GM13976 (cell line): ENCODE data around the gene SGPP2.

ENCODE experiments used
- DNase-seq: peaks from one replicate; pipeline ENCODE4 v3.0.0; 2012; ENCODE audit warnings: low spot score
- in situ Hi-C: fragments of 300-500 bp; cut with MboI; formaldehyde crosslinking; loops from one replicate; pipeline ENCODE4 v1.12.0; 2022; ENCODE audit warnings: low sequenced_read_pairs, mixed read lengths, inconsistent platforms; ENCODE audit not compliant: unreplicated experiment
- TF ChIP-seq, protein P1 (sequence below): IDR thresholded peaks from 2 replicates; pipeline ENCODE4 v1.5.1; 2012; ENCODE audit warnings: borderline replicate concordance, mild to moderate bottlenecking; ENCODE audit not compliant: insufficient read depth; ENCODE audit errors: extremely low read depth, missing control alignments, control extremely low read depth

SGPP2 gene

DNA sequence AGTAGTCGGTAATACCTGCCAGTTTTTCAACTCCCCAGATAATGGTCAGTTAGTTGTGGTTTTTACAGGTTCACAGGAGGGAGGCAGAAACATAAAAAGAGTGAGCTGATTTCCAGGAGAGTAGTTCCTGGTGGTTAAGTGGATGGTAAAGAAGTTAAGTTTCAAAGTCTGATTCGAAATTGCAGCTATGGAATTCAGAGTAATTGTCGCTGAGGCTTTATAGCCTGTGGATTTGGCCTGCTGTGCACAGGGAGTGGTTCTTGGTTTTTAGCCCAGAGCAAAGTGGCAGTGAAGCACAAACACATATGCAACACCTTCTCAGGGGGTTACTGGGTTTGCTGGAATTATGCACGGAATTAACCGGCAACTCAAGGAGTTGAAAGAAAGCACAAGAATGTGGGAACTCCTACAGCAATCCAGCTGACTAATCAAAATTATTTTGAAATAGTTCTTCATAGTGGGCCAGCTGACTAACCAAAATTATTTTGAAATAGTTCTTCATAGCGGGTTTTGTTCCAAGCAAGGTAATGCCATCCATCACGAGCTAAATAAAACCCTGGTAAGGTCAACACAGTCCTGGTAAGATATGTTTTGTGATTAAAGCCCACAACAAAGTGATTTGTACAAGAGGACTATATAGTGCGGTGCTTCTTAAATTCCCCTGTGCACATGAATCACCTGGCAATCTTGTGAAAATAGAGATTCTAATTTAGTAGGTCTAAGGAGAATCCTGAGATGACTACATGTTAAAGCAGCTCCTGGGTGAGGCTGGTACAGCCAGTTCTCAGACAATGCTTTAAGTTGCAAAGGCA, 94.4 kb downstream of the SGPP2 start:
- in situ Hi-C loops: no loop called here
- DNase-seq: no peak
- TF ChIP-seq, protein P1, sequence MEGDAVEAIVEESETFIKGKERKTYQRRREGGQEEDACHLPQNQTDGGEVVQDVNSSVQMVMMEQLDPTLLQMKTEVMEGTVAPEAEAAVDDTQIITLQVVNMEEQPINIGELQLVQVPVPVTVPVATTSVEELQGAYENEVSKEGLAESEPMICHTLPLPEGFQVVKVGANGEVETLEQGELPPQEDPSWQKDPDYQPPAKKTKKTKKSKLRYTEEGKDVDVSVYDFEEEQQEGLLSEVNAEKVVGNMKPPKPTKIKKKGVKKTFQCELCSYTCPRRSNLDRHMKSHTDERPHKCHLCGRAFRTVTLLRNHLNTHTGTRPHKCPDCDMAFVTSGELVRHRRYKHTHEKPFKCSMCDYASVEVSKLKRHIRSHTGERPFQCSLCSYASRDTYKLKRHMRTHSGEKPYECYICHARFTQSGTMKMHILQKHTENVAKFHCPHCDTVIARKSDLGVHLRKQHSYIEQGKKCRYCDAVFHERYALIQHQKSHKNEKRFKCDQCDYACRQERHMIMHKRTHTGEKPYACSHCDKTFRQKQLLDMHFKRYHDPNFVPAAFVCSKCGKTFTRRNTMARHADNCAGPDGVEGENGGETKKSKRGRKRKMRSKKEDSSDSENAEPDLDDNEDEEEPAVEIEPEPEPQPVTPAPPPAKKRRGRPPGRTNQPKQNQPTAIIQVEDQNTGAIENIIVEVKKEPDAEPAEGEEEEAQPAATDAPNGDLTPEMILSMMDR: no peak

DNA sequence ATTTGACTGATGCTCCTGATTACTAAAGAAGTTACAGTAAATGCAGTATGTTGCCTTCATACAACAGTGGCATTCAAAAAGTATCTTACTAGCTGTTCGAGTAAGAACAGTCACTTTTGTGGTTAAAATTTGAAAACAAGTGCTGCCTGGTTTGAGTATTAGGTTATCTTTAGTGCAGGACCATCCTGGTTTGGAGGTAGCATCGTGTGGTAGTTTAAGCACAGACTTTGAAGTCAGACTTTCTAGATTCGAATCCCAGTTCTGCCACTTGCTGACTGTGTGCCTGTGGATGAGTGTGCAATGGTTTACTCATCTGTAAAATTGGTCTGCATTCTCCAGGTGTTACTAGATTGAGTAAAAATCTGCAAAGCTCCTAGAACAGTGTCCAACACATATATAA, 96.8 kb downstream of the SGPP2 start:
- no peak for DNase-seq
- in situ Hi-C loops: no loop called here
- TF ChIP-seq, protein P1: no peak

DNA sequence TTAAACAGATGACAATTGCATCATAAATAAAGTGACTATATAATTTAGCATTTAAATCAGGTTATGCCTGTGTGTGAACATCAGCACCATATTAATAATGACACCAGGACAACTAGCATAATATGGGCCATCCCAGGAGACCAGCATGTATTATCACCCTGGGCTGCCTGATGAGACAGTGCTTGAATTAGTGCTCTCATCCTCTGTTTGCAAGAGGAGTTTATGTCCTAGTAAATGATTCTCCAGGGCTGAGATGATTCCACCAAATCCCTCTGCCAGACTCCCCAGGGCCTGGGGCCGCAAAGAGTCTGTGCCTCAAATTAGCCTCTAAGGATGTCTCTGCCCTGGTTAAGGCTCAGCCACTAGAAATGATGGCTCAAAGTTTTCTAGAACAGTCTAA, 97.7 kb downstream of the SGPP2 start:
- DNase-seq: no peak

DNA sequence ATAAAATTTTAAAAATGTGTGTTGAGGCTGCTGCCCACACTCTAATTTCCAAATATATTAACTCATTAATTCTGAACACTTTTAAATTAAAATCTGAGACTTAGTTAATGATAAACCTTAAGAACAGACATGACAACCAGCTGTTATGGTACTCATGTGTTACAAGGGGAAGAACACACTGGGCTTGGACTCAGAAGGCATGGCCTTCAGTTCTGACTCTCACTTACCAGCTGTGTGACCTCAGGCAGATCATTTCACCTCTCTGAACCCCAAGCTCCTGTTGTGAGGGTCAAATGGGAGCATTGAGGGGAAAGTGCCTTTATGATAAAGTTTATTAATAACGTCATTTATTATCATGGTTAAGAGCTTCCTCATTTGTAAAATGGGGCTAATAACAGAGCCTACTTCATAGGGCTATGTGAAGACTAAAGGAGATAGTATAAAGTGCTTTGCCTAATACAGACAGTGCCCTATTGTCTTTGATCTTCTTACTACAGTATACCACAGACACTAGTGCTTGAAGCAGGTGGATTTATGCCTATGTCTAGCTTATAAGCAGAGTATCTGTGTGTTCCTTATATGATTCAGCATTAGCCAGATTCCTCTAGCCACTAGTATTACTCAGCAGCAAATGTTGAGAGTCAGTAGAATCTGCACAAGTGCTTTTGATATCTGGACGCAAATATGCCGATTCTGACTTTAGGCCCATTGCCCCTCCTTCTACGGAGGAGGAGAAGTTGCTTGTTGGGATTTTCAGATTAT, 99.6 kb downstream of the SGPP2 start:
- in situ Hi-C loops: no loop called here
- TF ChIP-seq, protein P1: no peak
- no peak for DNase-seq

More for the DNA sequence above, 97.7 kb downstream of the SGPP2 start:
- in situ Hi-C loops: no loop called here
- TF ChIP-seq, protein P1: no peak

DNA sequence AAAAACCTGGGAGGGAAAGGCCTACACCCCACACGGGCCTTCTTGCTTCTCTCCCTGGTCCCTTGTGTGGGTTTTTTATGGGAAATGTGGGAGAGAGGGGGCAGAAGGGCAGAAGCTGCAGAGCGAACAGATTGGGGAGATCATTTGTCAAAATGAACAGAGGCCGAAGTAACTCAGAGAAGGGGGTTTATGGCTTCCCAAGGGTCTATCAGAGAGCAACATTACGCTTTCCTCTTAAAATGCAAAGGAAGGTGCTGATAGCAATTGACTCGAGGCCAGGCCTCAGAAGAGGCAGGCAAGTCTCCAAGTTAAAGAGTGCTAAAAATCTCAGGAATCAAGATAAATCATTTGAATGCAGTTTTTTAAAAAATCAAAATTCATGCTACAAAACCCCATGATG, 101.5 kb downstream of the SGPP2 start:
- DNase-seq: no peak
- in situ Hi-C loops: no loop called here
- TF ChIP-seq, protein P1: no peak

DNA sequence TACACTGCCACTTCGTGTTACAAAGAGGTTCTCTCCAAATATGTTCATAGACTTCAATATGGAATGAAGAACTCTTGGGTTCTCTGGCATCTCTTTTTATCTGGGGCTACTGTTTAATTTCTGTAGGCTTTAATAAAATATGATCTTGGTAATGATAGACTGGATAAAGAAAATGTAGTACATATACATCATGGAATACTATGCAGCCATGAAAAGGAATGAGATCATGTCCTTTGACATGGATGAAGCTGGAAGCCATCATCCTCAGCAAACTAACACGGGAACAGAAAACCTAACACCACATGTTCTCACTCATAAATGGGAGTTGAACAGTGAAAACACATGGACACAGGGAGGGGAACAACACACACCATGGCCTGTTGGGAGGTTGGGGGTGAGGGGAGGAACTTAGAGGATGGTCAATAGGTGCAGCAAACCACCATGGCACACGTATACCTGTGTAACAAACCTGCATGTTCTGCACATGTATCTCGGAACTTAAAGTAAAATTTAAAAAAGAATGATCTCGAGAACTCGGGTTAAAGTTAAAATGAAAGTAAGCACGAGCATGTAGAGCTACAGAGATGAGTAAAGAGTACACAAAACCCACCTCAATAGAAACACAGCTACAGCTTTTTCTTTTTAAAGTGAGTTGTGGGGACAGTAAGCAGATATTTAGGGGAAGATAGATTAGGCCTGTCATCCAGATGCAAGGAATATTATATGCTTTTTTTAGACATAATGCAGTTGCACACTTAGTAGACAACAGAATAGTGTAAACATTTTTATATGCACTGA, 102.3 kb downstream of the SGPP2 start:
- in situ Hi-C loops: no loop called here
- no peak for DNase-seq
- TF ChIP-seq, protein P1: no peak
